Liver (tissue), 3 donors: ENCODE results near the gene SLC12A8.

Experiments used
- ATF3 ChIP-seq: IDR thresholded peaks from 2 replicates; pipeline ENCODE4 v1.6.1; 2016; ENCODE audit warnings: antibody characterized with exemption
- CTCF ChIP-seq: fragments of 150-350 bp; IDR thresholded peaks from 2 replicates; pipeline ENCODE4 v1.5.1; 2017; ENCODE audit warnings: improper control_type of control experiment, low read depth, low read length; ENCODE audit not compliant: missing input control
- GABPA ChIP-seq, 2 donors: IDR thresholded peaks in 1 of 2; conservative IDR thresholded peaks in 1 of 2; 2 replicates each; pipeline ENCODE4 v1.6.1; 2016; ENCODE audit warnings: antibody characterized with exemption in 2 of 2, mild to moderate bottlenecking in 1 of 2, moderate library complexity in 1 of 2
- HNF4A ChIP-seq, 2 donors: conservative IDR thresholded peaks; 2 replicates each; pipeline ENCODE4 v1.6.1; 2016; ENCODE audit warnings: antibody characterized with exemption in 2 of 2, mild to moderate bottlenecking in 2 of 2
- JUND ChIP-seq, 2 donors: IDR thresholded peaks; 2 replicates each; pipeline ENCODE4 v1.6.1; 2016; ENCODE audit warnings: antibody characterized with exemption in 2 of 2
- RAD21 ChIP-seq, 2 donors: IDR thresholded peaks; 2 replicates each; pipeline ENCODE4 v1.6.1; 2016; ENCODE audit warnings: antibody characterized with exemption in 2 of 2, mild to moderate bottlenecking in 2 of 2
- TAF1 ChIP-seq: conservative IDR thresholded peaks from 2 replicates; pipeline ENCODE4 v1.6.1; 2016; ENCODE audit warnings: antibody characterized with exemption, mild to moderate bottlenecking
- donor health status: healthy.
- donor health status: healthy.

GRCh38 chr3:125110016-125110875 lies 102.3 kb downstream of the SLC12A8 start:
- TF ChIP-seq CTCF (no peak), GABPA (IDR thresholded peaks at IDR 0.05 in 1 of 2, conservative IDR thresholded peaks at IDR 0.05 in 1 of 2) (no peak), RAD21 (IDR thresholded peaks at IDR 0.05) (no peak), TAF1 (no peak), HNF4A (conservative IDR thresholded peaks at IDR 0.05) (no peak), JUND (IDR thresholded peaks at IDR 0.05) (no peak), ATF3 (no peak)
